WTC11 (cell line): ENCODE measurements around the gene RYR2. TPM values are rescaled to one million over a fixed set of nuclear protein-coding genes. Genes with fewer than 3 reads are reported as not detected.

Source experiments
- ATAC-seq: fragments of 200-7000 bp; cut with Tn5 transposase; 2 replicates; pipeline ENCODE4 v1.10.0; 2021; ENCODE audit warnings: mild to moderate bottlenecking, moderate library complexity
- CTCF ChIA-PET: fragments of 300-600 bp; sonication (Branson Sonifier 250); formaldehyde crosslinking; loops from one replicate; lab custom pipeline; 2021; ENCODE audit warnings: antibody characterized with exemption; lab: Charles Lee
- POLR2A ChIA-PET: fragments of 350-600 bp; sonication (Branson Sonifier 250); formaldehyde crosslinking; loops from one replicate; lab custom pipeline; 2021; ENCODE audit warnings: antibody characterized with exemption; lab: Charles Lee
- DNase-seq: peaks from one replicate; pipeline ENCODE4 v3.0.0; 2021; ENCODE audit warnings: low spot score
- H3K27ac Mint-ChIP-seq: 2 replicates; pipeline ENCODE4 v1.8.0; 2021; ENCODE audit warnings: mixed read lengths
- H3K27me3 Mint-ChIP-seq: 2 replicates; pipeline ENCODE4 v1.8.0; 2021; ENCODE audit warnings: low read depth, mild to moderate bottlenecking, moderate library complexity, mixed read lengths
- H3K36me3 Mint-ChIP-seq: 2 replicates; pipeline ENCODE4 v1.8.0; 2021; ENCODE audit warnings: mixed read lengths
- H3K4me1 Mint-ChIP-seq: 2 replicates; pipeline ENCODE4 v1.8.0; 2022; ENCODE audit warnings: mixed read lengths
- H3K4me3 Mint-ChIP-seq: 2 replicates; pipeline ENCODE4 v1.8.0; 2021; ENCODE audit warnings: mild to moderate bottlenecking, moderate library complexity, mixed read lengths
- H3K9me3 Mint-ChIP-seq: 2 replicates; pipeline ENCODE4 v1.8.0; 2021; ENCODE audit warnings: mixed read lengths
- ARID4B ChIP-seq: sonication (generic); formaldehyde crosslinking; IDR thresholded peaks from 2 replicates; pipeline ENCODE4 v1.8.0; 2023; ENCODE audit warnings: missing genetic modification reagents, mild to moderate bottlenecking, borderline replicate concordance
- CBFB ChIP-seq: sonication (generic); formaldehyde crosslinking; IDR thresholded peaks from 2 replicates; pipeline ENCODE4 v1.8.1; 2022; ENCODE audit warnings: mild to moderate bottlenecking, low read depth, missing genetic modification reagents
- EMX1 ChIP-seq: fragments of 250-450 bp; sonication (Bioruptor Pico); IDR thresholded peaks from 2 replicates; pipeline ENCODE4 v1.8.0; 2021; ENCODE audit warnings: mild to moderate bottlenecking
- FOXK1 ChIP-seq: sonication (generic); formaldehyde crosslinking; IDR thresholded peaks from 2 replicates; pipeline ENCODE4 v1.8.0; 2022; ENCODE audit warnings: mild to moderate bottlenecking, moderate library complexity, missing genetic modification reagents
- HMGXB4 ChIP-seq: sonication (generic); formaldehyde crosslinking; IDR thresholded peaks from 2 replicates; pipeline ENCODE4 v1.8.1; 2023; ENCODE audit warnings: mild to moderate bottlenecking, moderate library complexity, missing genetic modification reagents
- JAZF1 ChIP-seq: fragments of 250-450 bp; sonication (Bioruptor Pico); IDR thresholded peaks from 2 replicates; pipeline ENCODE4 v1.9.0; 2021; ENCODE audit warnings: moderate library complexity, mild to moderate bottlenecking, inconsistent platforms
- NFATC4 ChIP-seq: fragments of 250-450 bp; sonication (Bioruptor Pico); IDR thresholded peaks from 2 replicates; pipeline ENCODE4 v1.9.0; 2021; ENCODE audit warnings: mild to moderate bottlenecking
- OVOL2 ChIP-seq: fragments of 250-450 bp; sonication (Bioruptor Pico); IDR thresholded peaks from 2 replicates; pipeline ENCODE4 v1.9.0; 2021; ENCODE audit warnings: mild to moderate bottlenecking, borderline replicate concordance
- PRDM15 ChIP-seq: sonication (generic); formaldehyde crosslinking; IDR thresholded peaks from 2 replicates; pipeline ENCODE4 v1.8.0; 2022; ENCODE audit warnings: missing genetic modification reagents
- PRRX2 ChIP-seq: fragments of 250-450 bp; sonication (Bioruptor Pico); IDR thresholded peaks from 2 replicates; pipeline ENCODE4 v1.8.0; 2021; ENCODE audit warnings: mild to moderate bottlenecking
- TCF7 ChIP-seq: sonication (generic); formaldehyde crosslinking; IDR thresholded peaks from 2 replicates; pipeline ENCODE4 v1.8.0; 2022; ENCODE audit warnings: mild to moderate bottlenecking, low read depth, missing genetic modification reagents, moderate library complexity
- ZBTB21 ChIP-seq: sonication (generic); formaldehyde crosslinking; IDR thresholded peaks from 2 replicates; pipeline ENCODE4 v1.8.1; 2023; ENCODE audit warnings: mild to moderate bottlenecking, missing genetic modification reagents, borderline replicate concordance
- ZNF138 ChIP-seq: sonication (generic); formaldehyde crosslinking; conservative IDR thresholded peaks from 2 replicates; pipeline ENCODE4 v1.8.1; 2022; ENCODE audit warnings: mild to moderate bottlenecking, moderate library complexity, missing genetic modification reagents
- ZNF219 ChIP-seq: sonication (generic); formaldehyde crosslinking; IDR thresholded peaks from 2 replicates; pipeline ENCODE4 v1.8.0; 2023; ENCODE audit warnings: missing genetic modification reagents, mild to moderate bottlenecking, borderline replicate concordance
- ZNF232 ChIP-seq: sonication (generic); formaldehyde crosslinking; IDR thresholded peaks from 2 replicates; pipeline ENCODE4 v1.8.0; 2022; ENCODE audit warnings: mild to moderate bottlenecking, missing genetic modification reagents
- ZNF423 ChIP-seq: fragments of 250-450 bp; sonication (Bioruptor Pico); IDR thresholded peaks from 2 replicates; pipeline ENCODE4 v2.1.2; 2022; ENCODE audit warnings: mild to moderate bottlenecking, moderate library complexity
- ZNF671 ChIP-seq: fragments of 250-450 bp; sonication (Bioruptor Pico); IDR thresholded peaks from 2 replicates; pipeline ENCODE4 v1.8.0; 2021; ENCODE audit warnings: mild to moderate bottlenecking
- total RNA-seq: library from RNA; stranded (reverse); gene quantifications from 3 replicates; pipeline ENCODE4 v1.2.3, GENCODE V29; 2021
- TF ChIP-seq, protein P1 (sequence below): fragments of 250-450 bp; sonication (Bioruptor Pico); IDR thresholded peaks from 2 replicates; pipeline ENCODE4 v1.9.0; 2021; ENCODE audit warnings: mild to moderate bottlenecking
- TF ChIP-seq, protein P2 (sequence below): sonication (generic); formaldehyde crosslinking; IDR thresholded peaks from 2 replicates; pipeline ENCODE4 v1.8.0; 2022; ENCODE audit warnings: mild to moderate bottlenecking, missing genetic modification reagents

The RYR2 gene
- total RNA-seq, 1 experiment from 2014 or later = 7.9 TPM

DNA sequence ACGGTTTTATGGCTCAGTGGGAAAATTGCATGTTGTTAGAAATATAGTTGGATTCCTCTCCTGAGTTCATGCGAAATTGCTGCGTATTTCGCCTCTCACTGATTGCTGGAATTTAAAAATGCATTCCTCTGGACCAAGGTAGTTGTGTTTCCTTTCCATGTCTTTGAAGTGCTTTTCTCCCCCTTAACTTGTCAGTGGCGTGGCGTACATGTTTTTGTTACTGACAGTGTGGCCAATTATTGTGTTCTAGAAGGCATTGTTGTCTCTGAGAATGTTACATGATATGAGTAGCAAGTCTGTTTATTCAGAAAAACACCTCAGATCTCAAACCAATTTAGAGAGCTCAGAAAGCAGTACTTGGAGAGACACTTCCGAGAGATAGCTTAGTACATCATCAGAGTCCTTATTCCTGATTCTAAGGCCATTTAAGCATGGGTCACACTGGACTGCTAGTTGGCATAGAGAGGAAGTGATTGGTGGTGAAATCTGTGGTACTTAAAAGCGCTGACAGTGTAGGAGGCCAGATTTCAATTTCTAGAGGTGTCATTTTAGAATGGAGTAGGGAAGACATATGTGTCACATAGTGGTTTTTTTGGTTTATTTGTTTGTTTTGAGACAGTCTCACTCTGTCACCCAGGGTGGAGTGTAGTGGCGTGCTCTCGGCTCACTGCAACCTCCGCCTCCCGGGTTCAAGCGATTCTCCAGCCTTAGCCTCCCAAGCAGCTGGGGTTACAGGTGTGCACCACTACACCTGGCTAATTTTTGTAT, 184.4 kb downstream of the RYR2 start (continued):
- no peak for TF ChIP-seq ARID4B (CRISPR knock-in tag)
- TF ChIP-seq ZNF232 (CRISPR knock-in tag) = no peak
- TF ChIP-seq OVOL2 (CRISPR knock-in tag) = no peak
- TF ChIP-seq HMGXB4 (CRISPR knock-in tag) = no peak
- TF ChIP-seq, protein P1, sequence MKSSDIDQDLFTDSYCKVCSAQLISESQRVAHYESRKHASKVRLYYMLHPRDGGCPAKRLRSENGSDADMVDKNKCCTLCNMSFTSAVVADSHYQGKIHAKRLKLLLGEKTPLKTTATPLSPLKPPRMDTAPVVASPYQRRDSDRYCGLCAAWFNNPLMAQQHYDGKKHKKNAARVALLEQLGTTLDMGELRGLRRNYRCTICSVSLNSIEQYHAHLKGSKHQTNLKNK (CRISPR knock-in tag) = no peak

GRCh38 chr1:237227476-237227875, 185.5 kb downstream of the RYR2 start:
- no peak for DNase-seq
- TF ChIP-seq EMX1 (CRISPR knock-in tag) = no peak
- TF ChIP-seq NFATC4 (CRISPR knock-in tag) = no peak
- no peak for TF ChIP-seq PRRX2 (CRISPR knock-in tag)
- TF ChIP-seq ZNF219 (CRISPR knock-in tag) = no peak
- no peak for TF ChIP-seq PRDM15 (CRISPR knock-in tag)
- TF ChIP-seq CBFB (CRISPR knock-in tag) = no peak
- TF ChIP-seq JAZF1 (CRISPR knock-in tag) = no peak
- TF ChIP-seq, all 79 proteins: peak for 0
- CTCF ChIA-PET = no interaction called here
- no peak for ATAC-seq
- Mint-ChIP-seq H3K36me3 (no peaks in the 10 kb centered on the region), H3K27me3 (no peaks in the 10 kb centered on the region), H3K4me1 (peaks cover 33% of the 10 kb centered on the region), H3K9me3 (no peaks in the 10 kb centered on the region; the same call in 1 of the 2 replicates), H3K27ac (no peak overlapping the region), H3K4me3 (no peak overlapping the region)
- POLR2A ChIA-PET = no interaction called here

DNA sequence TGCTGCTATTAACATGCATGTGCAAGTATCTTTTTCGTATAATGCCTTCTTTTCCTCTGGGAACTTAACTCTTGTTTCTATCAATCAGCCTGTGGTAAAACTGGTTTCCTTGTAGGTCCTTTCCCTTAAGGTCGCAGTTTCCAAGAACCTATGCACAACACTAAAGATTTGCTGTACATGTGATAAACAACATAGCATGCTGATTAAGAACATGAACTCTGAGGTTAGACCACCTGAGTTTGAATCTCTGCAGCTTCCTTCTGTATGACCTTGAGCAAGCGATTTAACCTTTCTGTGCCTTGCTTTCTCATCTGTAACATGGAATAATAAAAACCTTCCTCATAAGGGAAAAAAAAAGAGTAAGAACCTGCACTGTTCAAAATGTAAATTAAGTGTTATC, 186.4 kb downstream of the RYR2 start:
- no peaks in the 10 kb centered on the region for H3K27me3 Mint-ChIP-seq
- peaks cover 42% of the 10 kb centered on the region for H3K4me1 Mint-ChIP-seq
- DNase-seq (no peak), ATAC-seq (no peak)
- POLR2A ChIA-PET = no interaction called here
- H3K36me3 Mint-ChIP-seq = no peaks in the 10 kb centered on the region
- no peaks in the 10 kb centered on the region; the same call in 1 of the 2 replicates for H3K9me3 Mint-ChIP-seq
- H3K27ac Mint-ChIP-seq = no peak overlapping the region
- CTCF ChIA-PET = interaction anchor here (0.5 kb wide), 1 partner anchor 181 kb away, joined by 3 read pairs; no protein-coding TSS in a partner anchor
- no peak overlapping the region for H3K4me3 Mint-ChIP-seq
- TF ChIP-seq FOXK1 (CRISPR knock-in tag) (no peak), ZNF671 (no peak), ZNF138 (no peak), ZBTB21 (no peak), ZNF423 (CRISPR knock-in tag) (no peak), TCF7 (CRISPR knock-in tag) (no peak), ZNF232 (CRISPR knock-in tag) (no peak), PRRX2 (CRISPR knock-in tag) (no peak), JAZF1 (CRISPR knock-in tag) (no peak)
- TF ChIP-seq, protein P2, sequence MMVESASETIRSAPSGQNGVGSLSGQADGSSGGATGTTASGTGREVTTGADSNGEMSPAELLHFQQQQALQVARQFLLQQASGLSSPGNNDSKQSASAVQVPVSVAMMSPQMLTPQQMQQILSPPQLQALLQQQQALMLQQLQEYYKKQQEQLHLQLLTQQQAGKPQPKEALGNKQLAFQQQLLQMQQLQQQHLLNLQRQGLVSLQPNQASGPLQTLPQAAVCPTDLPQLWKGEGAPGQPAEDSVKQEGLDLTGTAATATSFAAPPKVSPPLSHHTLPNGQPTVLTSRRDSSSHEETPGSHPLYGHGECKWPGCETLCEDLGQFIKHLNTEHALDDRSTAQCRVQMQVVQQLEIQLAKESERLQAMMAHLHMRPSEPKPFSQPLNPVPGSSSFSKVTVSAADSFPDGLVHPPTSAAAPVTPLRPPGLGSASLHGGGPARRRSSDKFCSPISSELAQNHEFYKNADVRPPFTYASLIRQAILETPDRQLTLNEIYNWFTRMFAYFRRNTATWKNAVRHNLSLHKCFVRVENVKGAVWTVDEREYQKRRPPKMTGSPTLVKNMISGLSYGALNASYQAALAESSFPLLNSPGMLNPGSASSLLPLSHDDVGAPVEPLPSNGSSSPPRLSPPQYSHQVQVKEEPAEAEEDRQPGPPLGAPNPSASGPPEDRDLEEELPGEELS (CRISPR knock-in tag) = no peak
